Trophoblast cell (in vitro differentiated cells and primary cell): ENCODE measurements around the gene RPL5.

Experiments
- DNase-seq, 2 donors: peaks; one replicate each; pipeline ENCODE4 v3.0.0-alpha.2; 2016
- H2AFZ ChIP-seq: 2 replicates; pipeline ENCODE4 v1.6.1; 2013; ENCODE audit warnings: low read length, moderate library complexity, mild to moderate bottlenecking; ENCODE audit not compliant: insufficient read depth, poor library complexity
- H2AK5ac ChIP-seq: 2 replicates; pipeline ENCODE4 v1.6.1; 2013; ENCODE audit warnings: mild to moderate bottlenecking, low read length
- H2BK120ac ChIP-seq: 2 replicates; pipeline ENCODE4 v1.6.1; 2013; ENCODE audit warnings: low read length, mild to moderate bottlenecking, moderate library complexity; ENCODE audit not compliant: insufficient read depth, poor library complexity
- H2BK12ac ChIP-seq: 2 replicates; pipeline ENCODE4 v1.6.1; 2013; ENCODE audit warnings: mild to moderate bottlenecking, low read length, moderate library complexity
- H2BK5ac ChIP-seq: 2 replicates; pipeline ENCODE4 v1.6.1; 2013; ENCODE audit warnings: low read length, low read depth, moderate library complexity, mild to moderate bottlenecking; ENCODE audit not compliant: poor library complexity
- H3K14ac ChIP-seq: 2 replicates; pipeline ENCODE4 v1.6.1; 2013; ENCODE audit warnings: mild to moderate bottlenecking, low read length
- H3K18ac ChIP-seq: 2 replicates; pipeline ENCODE4 v1.6.1; 2013; ENCODE audit warnings: mild to moderate bottlenecking, low read length
- H3K23ac ChIP-seq: 2 replicates; pipeline ENCODE4 v1.6.1; 2013; ENCODE audit warnings: low read length
- H3K27ac ChIP-seq: 2 replicates; pipeline ENCODE4 v1.5.1; 2013; ENCODE audit warnings: low read depth, mild to moderate bottlenecking, inconsistent platforms, low read length, moderate library complexity
- H3K27me3 ChIP-seq: 2 replicates; pipeline ENCODE4 v1.6.1; 2013; ENCODE audit warnings: inconsistent platforms, mild to moderate bottlenecking, low read length, moderate library complexity; ENCODE audit not compliant: insufficient read depth
- H3K36me3 ChIP-seq, 2 experiments: 1 replicate in 1 of 2; 2 replicates in 1 of 2; pipeline ENCODE4 v1.6.1; 2013; ENCODE audit warnings: low read length in 2 of 2, mild to moderate bottlenecking in 2 of 2, moderate library complexity in 1 of 2; ENCODE audit not compliant: insufficient read depth in 2 of 2, control insufficient read depth in 1 of 2
- H3K4ac ChIP-seq: 2 replicates; pipeline ENCODE4 v1.6.1; 2013; ENCODE audit warnings: low read depth, mild to moderate bottlenecking, low read length, moderate library complexity
- H3K4me1 ChIP-seq, 2 experiments: 1 replicate in 1 of 2; 2 replicates in 1 of 2; pipeline ENCODE4 v1.6.1; 2013; ENCODE audit warnings: low read length in 2 of 2, mild to moderate bottlenecking in 2 of 2, moderate library complexity in 1 of 2; ENCODE audit not compliant: insufficient read depth in 2 of 2, control insufficient read depth in 1 of 2
- H3K4me2 ChIP-seq: 2 replicates; pipeline ENCODE4 v1.6.1; 2013; ENCODE audit warnings: inconsistent platforms, mild to moderate bottlenecking, low read length, moderate library complexity
- H3K4me3 ChIP-seq: 2 replicates; pipeline ENCODE4 v1.5.1; 2013; ENCODE audit warnings: mild to moderate bottlenecking, low read depth, low read length, inconsistent platforms
- H3K79me1 ChIP-seq: one replicate; pipeline ENCODE4 v1.6.1; 2013; ENCODE audit warnings: low read length
- H3K79me2 ChIP-seq: 2 replicates; pipeline ENCODE4 v1.6.1; 2013; ENCODE audit warnings: low read length, mild to moderate bottlenecking; ENCODE audit not compliant: control insufficient read depth, insufficient read depth, poor library complexity
- H3K9ac ChIP-seq: 2 replicates; pipeline ENCODE4 v1.6.1; 2013; ENCODE audit warnings: mild to moderate bottlenecking, low read length
- H3K9me3 ChIP-seq: 2 replicates; pipeline ENCODE4 v1.6.1; 2013; ENCODE audit warnings: low read depth, mild to moderate bottlenecking, control low read depth, inconsistent platforms, low read length; ENCODE audit not compliant: insufficient read depth
- H4K12ac ChIP-seq: 2 replicates; pipeline ENCODE4 v1.6.1; 2013; ENCODE audit warnings: low read depth, mild to moderate bottlenecking, low read length, moderate library complexity
- H4K8ac ChIP-seq: 2 replicates; pipeline ENCODE4 v1.6.1; 2013; ENCODE audit warnings: low read depth, mild to moderate bottlenecking, low read length, moderate library complexity
- H4K91ac ChIP-seq: one replicate; pipeline ENCODE4 v1.6.1; 2013; ENCODE audit warnings: low read depth, mild to moderate bottlenecking, low read length, moderate library complexity
- WGBS: extraction: QIAGEN DNeasy Blood & Tissue Kit; methylation state at CpG from one replicate; pipeline ENCODE4 v1.1.7; 2013; ENCODE audit warnings: missing lambda C conversion rate; ENCODE audit not compliant: insufficient read length, insufficient coverage; ENCODE audit errors: extremely low coverage; 5-methylcytosine and 5-hydroxymethylcytosine counted together

The RPL5 gene

GRCh38 chr1:92838519-92838918, 6.7 kb downstream of the RPL5 start:
- Histone ChIP-seq H3K23ac (no peak overlapping the region), H3K79me1 (no peaks in the 10 kb centered on the region), H4K8ac (no peak overlapping the region), H4K12ac (no peak overlapping the region), H3K4me1 (peaks cover 0 to 2% of the 10 kb centered on the region in 2 experiments), H3K27me3 (no peaks in the 10 kb centered on the region), H2AK5ac (no peak overlapping the region), H3K36me3 (peaks cover 16 to 47% of the 10 kb centered on the region in 2 experiments), H2AFZ (no peak overlapping the region), H3K9me3 (no peaks in the 10 kb centered on the region), H3K4ac (no peak overlapping the region), H4K91ac (no peak overlapping the region), H3K4me2 (no peak overlapping the region), H2BK5ac (no peak overlapping the region), H3K79me2 (peaks cover 4% of the 10 kb centered on the region), H3K18ac (no peak overlapping the region), H3K27ac (no peak overlapping the region), H2BK120ac (no peak overlapping the region), H3K4me3 (no peak overlapping the region), H3K14ac (no peak overlapping the region), H3K9ac (no peak overlapping the region), H2BK12ac (no peak overlapping the region)
- WGBS, result no CpG with 5 or more reads among the region's 1 CpG
- no peak for DNase-seq

- no peak overlapping the region for H4K91ac ChIP-seq
- H2AK5ac ChIP-seq, result no peak overlapping the region
- no CpG with 5 or more reads among the region's 2 CpGs for WGBS
- no peak overlapping the region for H3K9ac ChIP-seq
- H3K36me3 ChIP-seq, result peaks cover 13 to 45% of the 10 kb centered on the region in 2 experiments
- H4K12ac ChIP-seq, result no peak overlapping the region
- H3K14ac ChIP-seq, result no peak overlapping the region
- no peak overlapping the region for H4K8ac ChIP-seq
- no peak overlapping the region for H3K4me3 ChIP-seq
- no peaks in the 10 kb centered on the region for H3K79me2 ChIP-seq
- H3K18ac ChIP-seq, result no peak overlapping the region
- H3K4me2 ChIP-seq, result no peak overlapping the region
- H2AFZ ChIP-seq, result no peak overlapping the region
- no peak overlapping the region for H3K23ac ChIP-seq
- H2BK5ac ChIP-seq, result no peak overlapping the region
- no peak for DNase-seq
- no peaks in the 10 kb centered on the region for H3K4me1 ChIP-seq
- H3K9me3 ChIP-seq, result no peaks in the 10 kb centered on the region
- H3K79me1 ChIP-seq, result no peaks in the 10 kb centered on the region
- H3K27ac ChIP-seq, result no peak overlapping the region
- no peak overlapping the region for H2BK12ac ChIP-seq
- H2BK120ac ChIP-seq, result no peak overlapping the region
- no peaks in the 10 kb centered on the region for H3K27me3 ChIP-seq
- no peak overlapping the region for H3K4ac ChIP-seq
These were observed 7.6 kb downstream of the RPL5 start for GRCh38 chr1:92839442-92839841.

GRCh38 chr1:92840600-92840999, 8.8 kb downstream of the RPL5 start:
- no peak overlapping the region for H3K14ac ChIP-seq
- no peak overlapping the region for H3K4ac ChIP-seq
- no peak overlapping the region for H2AK5ac ChIP-seq
- no peaks in the 10 kb centered on the region for H3K4me1 ChIP-seq
- no peak overlapping the region for H3K27ac ChIP-seq
- H3K9me3 ChIP-seq, result no peaks in the 10 kb centered on the region
- H4K91ac ChIP-seq, result no peak overlapping the region
- H3K9ac ChIP-seq, result no peak overlapping the region
- no peak overlapping the region for H2BK120ac ChIP-seq
- no peak overlapping the region for H2AFZ ChIP-seq
- no CpG with 5 or more reads among the region's 5 CpGs for whole genome bisulfite sequencing
- no peak overlapping the region for H3K4me3 ChIP-seq
- no peak overlapping the region for H3K23ac ChIP-seq
- H3K27me3 ChIP-seq, result no peaks in the 10 kb centered on the region
- peaks cover 12 to 35% of the 10 kb centered on the region in 2 experiments for H3K36me3 ChIP-seq
- no peaks in the 10 kb centered on the region for H3K79me2 ChIP-seq
- no peak overlapping the region for H3K4me2 ChIP-seq
- no peak overlapping the region for H2BK12ac ChIP-seq
- no peaks in the 10 kb centered on the region for H3K79me1 ChIP-seq
- no peak overlapping the region for H4K8ac ChIP-seq
- DNase-seq, result no peak
- H3K18ac ChIP-seq, result no peak overlapping the region
- no peak overlapping the region for H2BK5ac ChIP-seq
- H4K12ac ChIP-seq, result no peak overlapping the region

GRCh38 chr1:92842082-92843045, 10.5 kb downstream of the RPL5 start:
- Histone ChIP-seq H3K14ac (no peak overlapping the region), H3K4ac (no peak overlapping the region), H2AFZ (no peak overlapping the region), H3K4me2 (no peak overlapping the region), H2BK5ac (no peak overlapping the region), H2AK5ac (no peak overlapping the region), H3K79me1 (no peaks in the 10 kb centered on the region), H4K12ac (no peak overlapping the region), H2BK120ac (no peak overlapping the region), H3K4me1 (no peaks in the 10 kb centered on the region), H3K9me3 (no peaks in the 10 kb centered on the region), H3K9ac (no peak overlapping the region), H3K18ac (no peak overlapping the region), H3K36me3 (peaks cover 12 to 25% of the 10 kb centered on the region in 2 experiments), H3K23ac (no peak overlapping the region), H4K91ac (no peak overlapping the region), H3K27me3 (no peaks in the 10 kb centered on the region), H4K8ac (no peak overlapping the region), H3K4me3 (no peak overlapping the region), H3K27ac (no peak overlapping the region), H2BK12ac (no peak overlapping the region), H3K79me2 (no peaks in the 10 kb centered on the region)
- no peak for DNase-seq
- WGBS, result no CpG with 5 or more reads among the region's 4 CpGs
